Skeletal muscle cell (primary cell): ENCODE data around the gene DNM2.
"Not testable (repeated sequence)": the region's sequence is repeated elsewhere in the genome, so short reads cannot be mapped to it uniquely, and the experiment has no call there.

ENCODE experiments used
- DNase-seq: peaks from one replicate; pipeline ENCODE4 v3.0.0-alpha.2; 2010; ENCODE audit warnings: low read depth
- H3K4me3 ChIP-seq: 2 replicates; pipeline ENCODE4 v1.5.1; 2011; ENCODE audit warnings: low read depth, mild to moderate bottlenecking, control low read depth, low read length, moderate library complexity

DNM2 gene

DNA sequence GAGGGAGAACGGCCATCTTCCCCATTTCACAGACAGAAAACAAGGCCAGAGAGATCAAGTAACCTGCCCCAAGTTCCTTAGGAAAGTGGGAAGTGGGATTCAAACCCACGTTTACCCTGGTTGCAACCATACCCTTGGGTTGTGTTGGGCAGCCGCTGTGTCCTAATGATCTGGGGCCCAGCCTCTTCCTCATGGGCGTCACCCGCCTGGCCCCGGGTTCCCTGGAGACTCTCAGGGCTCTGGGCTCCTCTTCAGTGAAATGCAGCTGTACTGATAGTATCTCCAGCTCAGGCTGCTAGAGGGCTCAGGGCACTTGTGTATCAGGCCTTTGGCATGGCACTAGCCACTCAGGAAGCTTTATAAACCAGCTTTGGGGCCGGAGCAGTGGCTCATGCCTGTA lies 108.4 kb downstream of the DNM2 start:
- no peak for DNase-seq
- no peak overlapping the region for H3K4me3 ChIP-seq

DNA sequence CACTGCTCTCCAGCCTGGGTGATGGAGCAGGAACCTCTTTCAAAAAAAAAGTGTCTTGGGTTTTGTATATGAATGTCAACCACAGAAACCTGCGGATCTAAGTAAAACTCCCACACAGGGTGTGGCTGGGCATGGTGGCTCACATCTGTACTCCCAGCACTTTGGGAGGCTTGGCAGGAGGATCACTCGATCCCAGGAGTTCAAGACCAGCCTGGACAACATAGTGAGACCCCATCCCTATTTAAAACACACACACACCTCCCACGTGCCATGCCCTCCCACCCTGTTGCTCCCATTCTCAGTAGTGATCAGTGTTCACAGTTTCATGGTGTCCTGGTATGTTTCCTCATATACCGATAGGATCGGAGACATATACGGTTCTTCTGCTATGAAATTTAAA lies 109.0 kb downstream of the DNM2 start:
- DNase-seq: no peak
- no peak overlapping the region for H3K4me3 ChIP-seq

DNA sequence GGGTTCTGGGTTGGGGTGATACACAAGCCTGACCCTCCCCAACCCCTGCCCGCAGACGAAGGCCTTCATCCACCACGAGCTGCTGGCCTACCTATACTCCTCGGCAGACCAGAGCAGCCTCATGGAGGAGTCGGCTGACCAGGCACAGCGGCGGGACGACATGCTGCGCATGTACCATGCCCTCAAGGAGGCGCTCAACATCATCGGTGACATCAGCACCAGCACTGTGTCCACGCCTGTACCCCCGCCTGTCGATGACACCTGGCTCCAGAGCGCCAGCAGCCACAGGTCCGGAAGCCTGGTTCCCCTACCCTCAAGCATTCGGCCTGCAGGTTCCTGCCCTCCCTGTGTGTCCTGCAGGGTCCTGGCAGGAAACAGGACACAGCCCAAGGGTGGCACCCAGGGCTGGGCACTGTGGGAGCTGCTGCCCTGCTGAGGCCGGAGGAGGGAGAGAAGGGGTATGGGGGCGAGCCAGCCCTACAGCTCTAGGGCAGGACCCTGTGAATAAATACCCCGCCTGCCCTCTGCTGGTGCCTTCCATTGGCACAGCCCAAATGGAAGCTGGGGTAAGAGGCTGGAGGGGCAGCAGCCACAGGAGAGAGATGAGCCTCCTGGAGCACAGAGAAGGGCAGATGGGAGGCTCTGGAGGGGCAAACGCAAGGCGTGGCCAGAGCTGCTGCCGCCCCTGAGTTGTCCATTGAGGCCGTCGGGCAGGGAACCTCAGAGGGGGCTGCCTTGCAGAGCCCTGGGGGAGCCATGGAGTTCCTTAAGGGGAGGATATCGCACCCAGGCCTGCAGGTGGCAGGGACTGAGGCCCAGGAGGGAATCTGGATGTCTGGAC lies 111.3 kb downstream of the DNM2 start:
- no peak for DNase-seq
- no peak overlapping the region for H3K4me3 ChIP-seq

DNA sequence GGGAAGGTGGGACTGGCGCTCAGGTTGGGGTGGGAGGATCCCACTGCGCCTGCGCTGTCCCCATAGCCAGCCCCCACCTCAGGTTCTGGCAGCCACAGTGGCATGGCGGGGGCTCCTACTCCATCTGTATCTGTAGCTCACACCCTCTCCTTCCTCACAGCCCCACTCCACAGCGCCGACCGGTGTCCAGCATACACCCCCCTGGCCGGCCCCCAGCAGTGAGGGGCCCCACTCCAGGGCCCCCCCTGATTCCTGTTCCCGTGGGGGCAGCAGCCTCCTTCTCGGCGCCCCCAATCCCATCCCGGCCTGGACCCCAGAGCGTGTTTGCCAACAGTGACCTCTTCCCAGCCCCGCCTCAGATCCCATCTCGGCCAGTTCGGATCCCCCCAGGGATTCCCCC lies 112.1 kb downstream of the DNM2 start:
- DNase-seq: no peak
- H3K4me3 ChIP-seq: no peak overlapping the region

DNA sequence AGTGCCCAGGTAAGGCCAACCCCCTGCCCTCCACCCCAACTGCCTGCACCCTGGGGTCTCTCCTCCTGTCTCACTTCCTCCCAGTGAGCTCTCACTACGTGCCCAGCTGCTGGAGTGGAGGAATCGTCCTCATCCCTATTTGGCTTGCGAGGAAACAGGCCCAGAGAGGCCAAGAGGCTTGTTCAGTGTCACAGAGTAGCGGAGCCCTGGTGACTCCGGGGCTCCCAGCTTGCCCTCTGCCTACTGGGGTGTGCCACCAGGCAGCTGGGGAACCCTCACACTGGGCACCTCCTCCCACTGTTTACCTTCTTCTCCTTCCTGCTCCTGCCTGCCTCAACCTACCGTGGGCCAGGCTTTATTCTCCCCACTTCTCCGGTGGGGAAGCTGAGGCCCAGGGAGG lies 112.5 kb downstream of the DNM2 start:
- no peak for DNase-seq
- H3K4me3 ChIP-seq: no peak overlapping the region

DNA sequence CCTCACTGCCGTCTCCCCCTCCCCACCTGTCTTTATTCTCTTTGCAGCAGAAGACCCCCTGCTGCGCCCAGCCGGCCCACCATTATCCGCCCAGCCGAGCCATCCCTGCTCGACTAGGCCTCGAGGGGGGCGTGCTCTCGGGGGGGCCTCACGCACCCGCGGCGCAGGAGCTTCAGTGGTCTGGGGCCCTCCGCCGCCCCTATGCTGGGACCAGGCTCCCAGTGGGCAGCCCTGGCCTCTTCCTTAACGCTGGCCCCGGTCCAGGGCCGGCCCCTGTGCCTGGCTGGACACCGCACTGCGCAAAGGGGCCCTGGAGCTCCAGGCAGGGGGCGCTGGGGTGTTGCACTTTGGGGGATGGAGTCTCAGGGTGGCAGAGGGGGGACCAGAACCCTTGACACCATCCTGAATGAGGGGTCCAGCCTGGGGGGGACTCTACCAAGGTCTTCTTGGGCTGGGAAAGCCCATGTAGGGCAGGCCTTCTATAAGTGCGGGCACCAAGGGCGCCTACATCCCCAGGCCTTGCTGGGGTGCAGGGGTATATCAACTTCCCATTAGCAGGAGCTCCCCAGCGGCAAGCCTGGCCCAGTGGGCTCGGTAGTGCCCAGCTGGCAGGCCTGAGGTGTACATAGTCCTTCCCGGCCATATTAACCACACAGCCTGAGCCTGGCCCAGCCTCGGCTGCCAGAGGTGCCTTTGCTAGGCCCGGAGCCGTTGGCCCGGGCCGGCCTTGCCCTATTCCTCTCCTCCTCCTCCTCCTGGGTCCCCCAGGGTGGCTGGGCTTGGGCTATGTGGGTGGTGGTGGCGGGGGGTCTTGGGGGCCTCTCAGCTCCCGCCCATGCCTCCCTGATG lies 113.3 kb downstream of the DNM2 start:
- DNase-seq: no peak
- H3K4me3 ChIP-seq: no peak overlapping the region

DNA sequence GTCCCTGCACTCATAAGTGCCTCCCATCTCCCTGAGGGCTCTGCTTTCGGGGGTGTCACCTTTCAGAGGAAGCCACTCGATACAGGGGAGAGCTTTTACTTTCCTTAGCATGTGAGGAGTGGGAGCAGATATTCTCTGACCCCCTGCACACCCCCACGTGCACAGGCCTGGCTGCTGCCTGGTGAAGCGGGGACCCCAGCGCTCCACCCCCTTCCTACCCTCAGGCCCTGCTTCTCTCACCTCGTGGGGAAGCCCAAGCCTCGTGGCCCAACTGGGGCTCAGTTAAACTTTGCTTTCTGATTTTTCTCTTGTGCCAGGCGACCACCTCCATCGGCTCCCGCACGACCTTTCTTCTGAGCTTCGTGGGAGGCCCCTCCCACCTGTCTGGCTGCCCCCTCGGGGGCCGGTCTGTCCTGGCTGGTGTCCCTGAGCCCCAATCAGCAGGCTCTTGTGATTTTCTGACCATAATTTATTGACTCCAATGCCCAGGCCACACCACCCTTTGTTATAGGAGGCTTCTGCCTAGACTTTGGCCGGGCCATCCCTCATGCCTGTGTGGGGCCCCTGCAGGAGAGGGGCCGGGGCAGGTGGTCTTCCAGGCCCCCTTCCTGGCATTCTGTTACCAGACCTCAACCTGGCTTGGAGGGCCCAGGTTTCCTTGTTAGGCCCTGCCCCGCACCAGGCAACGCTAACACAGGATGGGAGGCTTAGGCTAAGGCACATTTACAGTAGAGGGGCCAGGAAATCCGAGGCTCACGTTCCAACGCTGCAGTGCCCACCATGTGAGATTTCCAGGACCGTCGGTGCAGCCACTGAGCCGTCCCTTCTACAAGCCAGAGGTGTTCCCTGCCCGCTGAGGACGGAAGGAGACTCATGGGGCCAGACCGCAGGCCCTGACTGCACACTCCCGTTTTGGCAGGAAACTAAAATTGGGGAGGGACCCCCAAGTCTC lies 114.4 kb downstream of the DNM2 start:
- H3K4me3 ChIP-seq: no peak overlapping the region
- no peak for DNase-seq

DNA sequence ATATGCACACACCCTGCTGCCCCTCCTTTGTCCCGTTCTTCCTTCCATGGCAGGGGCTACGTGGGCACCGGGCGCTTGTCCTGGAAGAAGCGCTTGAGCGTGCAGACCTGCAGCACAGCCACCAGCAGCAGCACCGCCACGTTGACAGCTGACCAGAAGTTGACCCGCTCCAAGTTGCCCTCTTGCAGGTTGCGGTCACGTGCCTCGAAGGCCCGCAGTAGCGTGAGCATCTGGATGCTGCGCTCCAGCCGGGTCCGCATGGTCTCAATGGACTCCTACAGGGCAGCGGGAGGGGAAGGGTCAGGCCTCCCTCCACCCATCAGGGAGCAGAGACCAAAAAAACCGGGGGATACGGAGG lies 115.0 kb downstream of the DNM2 start:
- H3K4me3 ChIP-seq: no peak overlapping the region

DNA sequence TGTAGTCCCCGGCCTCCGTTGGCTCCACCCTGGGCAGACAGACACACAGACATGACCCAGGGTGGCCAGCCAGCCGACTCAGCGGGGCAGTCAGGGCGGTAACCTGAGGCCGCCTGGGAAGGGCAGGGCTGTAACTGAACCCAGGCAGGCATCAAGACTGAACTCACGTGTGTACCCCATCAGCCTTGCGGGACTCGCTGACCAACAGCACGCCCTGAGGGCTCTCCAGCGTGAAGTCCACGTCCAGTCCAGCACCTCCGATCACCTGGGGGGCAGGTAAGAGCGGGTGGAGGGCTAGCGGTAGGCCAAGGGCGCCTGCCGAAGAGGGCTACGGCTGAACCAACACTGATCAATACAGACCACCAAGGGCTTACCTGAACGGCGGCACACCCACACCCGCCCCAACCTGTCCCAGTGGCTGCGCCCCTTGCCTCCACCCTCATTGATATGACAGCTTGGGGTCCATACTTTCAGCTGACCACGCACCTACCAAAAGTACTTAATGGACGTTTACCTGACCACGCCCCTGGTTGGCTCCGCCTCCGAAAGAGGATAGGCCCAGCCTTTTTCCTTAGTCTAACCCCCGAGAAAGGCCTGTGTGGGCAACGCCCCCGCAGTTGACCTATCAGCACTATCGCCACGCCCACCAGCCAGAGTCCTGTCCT lies 117.3 kb downstream of the DNM2 start:
- peak overlapping the region; percentile 45 for H3K4me3 ChIP-seq
- no peak for DNase-seq

More for the DNA sequence above, 115.0 kb downstream of the DNM2 start:
- DNase-seq: no peak

DNA sequence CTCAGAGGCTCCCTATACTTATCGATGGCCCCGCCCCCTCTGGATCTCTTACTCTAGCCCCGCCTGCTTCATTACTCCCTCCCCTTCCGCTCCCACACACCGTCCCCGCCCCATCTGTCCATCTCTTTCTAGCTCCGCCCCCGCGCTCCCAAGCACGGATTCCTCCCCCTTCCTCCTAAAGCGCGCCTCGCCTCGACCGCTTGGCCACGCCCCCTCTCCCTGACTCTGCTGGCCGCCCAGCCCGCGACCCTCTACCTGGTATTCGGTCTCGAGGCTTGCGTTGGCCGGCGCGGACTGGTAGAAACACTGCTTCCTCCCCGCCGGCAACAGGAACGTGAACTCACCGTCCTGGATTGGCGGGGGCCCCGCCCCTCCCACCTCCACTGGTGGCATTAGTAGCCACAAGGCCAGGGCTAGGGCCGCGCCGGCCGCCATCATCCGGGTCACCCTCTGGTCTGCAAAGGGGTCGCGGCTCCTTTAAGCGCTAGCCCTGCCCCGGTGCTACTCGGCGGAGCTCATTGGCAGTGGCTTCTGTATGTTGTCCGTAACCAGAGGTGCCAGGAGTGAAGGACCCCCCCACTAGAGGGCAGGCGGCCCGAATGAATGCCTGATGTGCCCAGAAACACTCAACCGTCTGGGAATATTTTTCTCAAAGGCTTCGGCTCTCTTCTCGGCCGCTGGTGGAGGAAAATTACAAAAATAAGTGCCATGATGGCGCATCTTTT lies 118.0 kb downstream of the DNM2 start, which contains the start of gene TMED1:
TSS of gene TMED1 (minus strand) at position 459 of the 725 bp plus-strand sequence. CDS start at position 438, 21 bp downstream.
- DNase-seq: peak; percentile 97
- peak within 1 kb of the TSS; percentile 62 for H3K4me3 ChIP-seq

DNA sequence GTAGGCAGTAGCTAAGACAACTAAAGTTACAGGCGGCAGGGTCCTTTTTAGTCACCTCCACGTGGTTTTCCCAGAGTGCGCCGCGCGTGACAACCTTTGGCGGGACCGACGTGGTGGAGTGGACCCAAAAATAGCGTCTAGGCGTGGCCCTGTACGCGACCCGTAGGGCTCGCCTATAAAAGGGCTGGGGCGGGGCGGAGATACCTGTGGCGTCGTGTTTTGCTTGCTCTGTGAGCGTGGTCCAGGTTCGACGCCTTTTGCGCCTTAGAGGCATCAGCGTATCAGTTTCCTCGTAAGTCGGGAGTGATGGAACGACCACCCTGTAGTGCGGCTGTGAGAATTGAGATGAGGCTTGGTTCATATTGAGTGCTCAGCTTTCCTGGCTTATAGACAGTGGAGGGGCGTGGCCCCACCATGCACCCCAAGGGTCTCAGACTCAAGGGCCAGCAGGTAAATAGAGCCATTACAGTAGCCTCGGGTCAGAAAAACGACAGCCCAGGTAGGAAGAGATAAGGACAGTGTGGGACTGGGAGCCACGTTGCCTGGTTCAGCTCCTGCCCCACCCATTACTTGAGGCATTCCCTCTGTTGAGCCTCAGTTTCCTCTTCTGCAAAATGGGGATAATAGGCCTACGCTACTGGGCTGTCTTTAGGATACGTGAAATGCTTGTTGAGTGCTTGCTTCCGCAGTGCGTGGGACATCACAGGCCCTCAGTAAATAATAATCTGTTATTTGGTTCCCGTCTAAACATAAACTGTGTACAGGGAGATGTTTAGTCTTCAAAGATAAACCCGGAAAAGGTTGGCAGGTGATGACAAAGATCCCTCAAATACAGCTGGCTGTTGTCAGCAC lies 118.8 kb downstream of the DNM2 start:
- H3K4me3 ChIP-seq: peak overlapping the region; percentile 62
- DNase-seq: no peak

DNA sequence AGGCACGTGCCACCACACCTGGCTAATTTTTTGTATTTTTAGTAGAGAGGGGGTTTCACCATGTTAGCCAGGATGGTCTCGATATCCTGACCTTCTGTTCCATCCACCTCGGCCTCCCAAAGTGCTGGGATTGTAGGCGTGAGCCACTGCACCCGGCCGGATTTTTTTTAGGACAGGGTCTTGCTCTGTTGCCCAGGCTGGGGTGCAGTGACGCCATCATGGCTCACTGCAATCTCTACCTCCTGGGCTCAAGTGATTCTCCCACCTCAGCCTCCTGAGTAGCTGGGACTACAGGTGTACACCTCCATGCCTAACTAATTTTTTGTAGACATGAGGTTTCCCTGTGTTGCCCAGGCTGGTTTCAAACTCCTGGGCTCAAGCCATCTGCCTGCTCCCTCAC lies 119.8 kb downstream of the DNM2 start:
- not testable (repeated sequence) for DNase-seq, H3K4me3 ChIP-seq

DNA sequence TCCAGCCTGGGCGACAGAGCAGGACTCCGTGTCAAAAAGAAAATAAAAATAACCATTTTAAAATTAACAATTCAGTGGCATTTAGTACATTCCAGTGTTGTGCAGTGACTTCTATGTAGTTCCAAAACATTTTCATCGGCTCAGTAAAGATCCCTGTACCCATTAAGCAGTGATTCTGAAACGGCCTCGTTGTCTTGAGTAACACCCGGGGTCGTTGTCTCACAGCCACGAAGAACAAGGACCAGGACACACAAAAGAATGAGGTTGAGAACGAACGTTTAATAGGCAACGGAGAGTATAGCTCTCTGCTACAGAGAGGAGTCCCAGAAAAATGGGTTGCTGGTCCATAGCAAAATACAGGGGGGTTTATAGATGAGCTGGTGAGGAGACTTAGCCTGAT lies 120.5 kb downstream of the DNM2 start:
- no peak overlapping the region for H3K4me3 ChIP-seq
- DNase-seq: no peak

DNA sequence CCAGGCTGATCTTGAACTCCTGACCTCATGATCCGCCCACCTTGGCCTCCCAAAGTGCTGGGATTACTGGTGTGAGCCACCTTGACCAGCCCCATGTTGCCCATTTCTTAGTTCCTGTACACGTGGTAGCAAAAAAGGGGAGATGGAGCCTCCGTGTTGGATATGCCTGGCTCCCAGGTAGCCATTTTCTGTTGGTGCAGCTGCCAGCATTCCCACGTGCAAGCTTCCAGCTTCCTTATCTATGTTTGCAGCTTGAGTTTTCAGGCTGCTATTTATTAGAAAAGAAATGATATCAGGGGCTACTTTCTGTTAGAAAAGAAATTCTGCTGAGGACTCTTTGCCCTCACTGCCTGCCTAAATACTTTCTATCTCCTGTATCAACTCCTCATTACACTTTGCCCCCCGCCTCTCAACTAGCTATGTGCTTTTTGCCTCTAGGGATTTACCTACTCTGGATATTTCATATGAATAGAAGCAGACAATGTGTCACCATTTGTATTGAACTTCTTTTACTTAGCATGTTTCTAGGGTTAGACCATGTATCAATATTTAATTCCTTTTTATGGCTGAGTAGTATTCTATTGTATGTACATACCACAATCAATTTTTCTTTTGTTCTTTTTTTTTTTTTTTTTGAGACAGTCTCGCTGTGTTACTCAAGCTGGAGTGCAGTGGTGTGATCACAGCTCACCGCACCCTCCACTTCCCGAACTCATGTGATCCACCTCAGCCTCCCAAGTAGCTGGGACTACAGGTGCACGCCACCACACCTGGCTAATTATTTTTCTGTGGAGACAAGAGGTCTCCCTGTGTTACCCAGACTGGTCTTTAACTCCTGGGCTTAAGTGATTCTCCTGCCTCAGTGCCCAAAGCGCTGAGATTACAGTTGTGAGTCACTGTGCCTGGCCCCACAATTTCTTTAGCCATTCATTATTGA lies 121.5 kb downstream of the DNM2 start:
- DNase-seq: no peak
- H3K4me3 ChIP-seq: no peak overlapping the region

DNA sequence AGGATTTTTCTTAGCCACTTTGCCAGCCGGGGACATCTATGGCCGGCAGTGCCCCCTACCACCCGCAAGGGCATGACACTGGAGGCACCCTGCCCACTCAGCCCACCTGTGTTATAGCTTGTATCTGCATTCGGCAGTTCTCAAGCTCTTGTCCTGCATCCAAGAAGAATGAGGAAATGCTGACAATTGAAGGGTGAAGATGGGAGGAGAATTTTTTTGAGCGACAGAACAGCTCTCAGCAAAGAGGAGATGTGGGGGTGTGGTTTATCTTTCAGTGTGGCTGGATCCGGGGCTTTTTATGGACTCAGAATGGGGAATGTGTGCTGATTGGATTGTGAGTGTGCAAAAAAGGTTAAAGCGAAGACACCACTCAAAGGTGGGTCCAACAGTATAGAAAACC lies 124.9 kb downstream of the DNM2 start:
- no peak overlapping the region for H3K4me3 ChIP-seq
- DNase-seq: no peak

DNA sequence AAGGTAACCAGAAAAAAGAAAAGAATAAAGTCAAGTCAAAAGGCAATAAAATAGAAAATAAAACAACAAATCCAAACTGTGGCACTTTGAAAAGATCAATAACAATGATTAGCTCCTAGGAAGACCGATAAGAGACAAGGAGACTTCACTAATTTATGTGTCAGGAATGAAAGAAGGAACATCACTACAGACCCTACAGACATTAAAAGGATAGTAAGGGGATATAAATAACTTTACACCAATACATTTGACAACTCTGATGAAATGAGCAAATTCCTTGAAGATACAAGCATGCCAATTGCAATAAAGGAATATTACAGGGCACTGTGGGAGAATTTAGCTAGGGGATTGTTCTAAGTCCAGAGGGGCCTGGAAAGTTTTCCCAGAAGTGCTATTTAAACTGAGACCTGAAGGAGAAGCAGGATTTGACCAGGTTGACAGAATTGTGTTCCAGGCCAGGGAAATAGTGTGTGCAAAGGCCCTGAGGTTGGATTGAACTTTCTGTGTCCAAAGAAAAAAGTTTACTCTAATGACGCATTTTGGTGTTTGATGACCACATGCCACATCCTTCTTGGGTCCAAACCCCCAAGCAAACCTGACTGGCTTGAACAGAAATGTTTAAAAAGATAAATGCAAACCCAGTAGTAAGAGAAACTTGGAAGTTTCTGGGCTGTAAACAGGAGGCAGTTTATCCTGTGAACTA lies 128.8 kb downstream of the DNM2 start:
- no peak for DNase-seq
- no peak overlapping the region for H3K4me3 ChIP-seq
